SU-DHL-6 (cell line): ENCODE measurements around the gene MRPS5.

Experiments used
- H2AFZ ChIP-seq: fragments of 200-600 bp; sonication (generic); 2 replicates; pipeline ENCODE4 v1.6.1; 2014; ENCODE audit warnings: low read depth, mild to moderate bottlenecking, moderate library complexity, mixed read lengths, antibody characterized with exemption, low read length; ENCODE audit not compliant: severe bottlenecking
- H3F3A ChIP-seq: fragments of 200-600 bp; shearing (Covaris generic); 2 replicates; pipeline ENCODE4 v1.6.0; 2016; ENCODE audit warnings: antibody characterized with exemption, mild to moderate bottlenecking; ENCODE audit not compliant: insufficient read depth
- H3K27ac ChIP-seq: fragments of 200-600 bp; sonication (generic); 2 replicates; pipeline ENCODE4 v1.5.1; 2016; ENCODE audit warnings: low read depth, mild to moderate bottlenecking, low read length, moderate library complexity, mixed read lengths
- H3K27me3 ChIP-seq: fragments of 200-600 bp; sonication (generic), shearing (Covaris generic); 2 replicates; pipeline ENCODE4 v1.6.0; 2014; ENCODE audit warnings: mild to moderate bottlenecking, low read length
- H3K36me3 ChIP-seq: fragments of 200-600 bp; sonication (generic); 2 replicates; pipeline ENCODE4 v1.6.1; 2014; ENCODE audit warnings: mild to moderate bottlenecking, low read length, mixed read lengths
- H3K4me2 ChIP-seq: fragments of 300-600, 200-600 bp; shearing (Covaris generic), sonication (generic); 2 replicates; pipeline ENCODE4 v1.6.0; 2014; ENCODE audit warnings: low read length, low read depth, mild to moderate bottlenecking; ENCODE audit not compliant: poor library complexity, severe bottlenecking
- H3K4me3 ChIP-seq: fragments of 200-600 bp; sonication (generic); 2 replicates; pipeline ENCODE4 v1.5.1; 2014; ENCODE audit warnings: antibody characterized with exemption, low read length, mild to moderate bottlenecking, mixed read lengths; ENCODE audit not compliant: insufficient read depth, poor library complexity, severe bottlenecking
- H3K79me2 ChIP-seq: fragments of 200-600 bp; sonication (generic); 2 replicates; pipeline ENCODE4 v1.6.1; 2014; ENCODE audit warnings: mild to moderate bottlenecking, low read length, moderate library complexity; ENCODE audit not compliant: insufficient read depth
- H3K9ac ChIP-seq: fragments of 200-600 bp; sonication (generic); 2 replicates; pipeline ENCODE4 v1.7.0; 2014; ENCODE audit warnings: mild to moderate bottlenecking, low read length
- H3K9me2 ChIP-seq: fragments of 200-600 bp; sonication (generic); replicated peaks from 2 replicates; pipeline ENCODE4 v1.6.1; 2014; ENCODE audit warnings: low read length; ENCODE audit not compliant: insufficient read depth
- H3K9me3 ChIP-seq: fragments of 200-600 bp; sonication (generic); 2 replicates; pipeline ENCODE4 v1.6.1; 2014; ENCODE audit warnings: low read length, mixed read lengths; ENCODE audit not compliant: insufficient read depth
- H4K20me1 ChIP-seq: fragments of 200-600 bp; sonication (generic); 2 replicates; pipeline ENCODE4 v1.6.1; 2014; ENCODE audit warnings: low read depth, mild to moderate bottlenecking, antibody characterized with exemption, low read length, moderate library complexity, mixed read lengths
- CTCF ChIP-seq: fragments of 200-600 bp; sonication (generic); IDR thresholded peaks from one replicate; pipeline ENCODE4 v1.5.1; 2017; ENCODE audit warnings: antibody characterized with exemption, mild to moderate bottlenecking, low read length, moderate library complexity; ENCODE audit not compliant: insufficient read depth, poor library complexity, severe bottlenecking
- EZH2phosphoT487 ChIP-seq: fragments of 200-600 bp; sonication (generic), shearing (Covaris generic); conservative IDR thresholded peaks from 2 replicates; pipeline ENCODE4 v1.6.1; 2018; ENCODE audit warnings: mild to moderate bottlenecking, antibody characterized with exemption, low read length, moderate library complexity, mixed read lengths

The MRPS5 gene

GRCh38 chr2:95046371-95047112 is 75.1 kb downstream of the MRPS5 start:
- H3K9me3 ChIP-seq, result no peaks in the 10 kb centered on the region
- H3F3A ChIP-seq, result no peaks in the 10 kb centered on the region
- TF ChIP-seq CTCF (no peak), EZH2phosphoT487 (no peak)
- H3K27me3 ChIP-seq, result no peaks in the 10 kb centered on the region
- no peak overlapping the region for H3K4me2 ChIP-seq
- no peaks in the 10 kb centered on the region for H3K36me3 ChIP-seq
- H3K9me2 ChIP-seq, result no peaks in the 10 kb centered on the region
- no peaks in the 10 kb centered on the region for H3K79me2 ChIP-seq
- no peak overlapping the region for H3K27ac ChIP-seq
- H4K20me1 ChIP-seq, result no peaks in the 10 kb centered on the region
- H2AFZ ChIP-seq, result no peak overlapping the region
- H3K9ac ChIP-seq, result no peak overlapping the region
- no peak overlapping the region for H3K4me3 ChIP-seq

- H3K9me2 ChIP-seq, result no peaks in the 10 kb centered on the region
- H3K4me2 ChIP-seq, result no peak overlapping the region
- H3F3A ChIP-seq, result no peaks in the 10 kb centered on the region
- no peaks in the 10 kb centered on the region for H3K36me3 ChIP-seq
- H3K9me3 ChIP-seq, result no peaks in the 10 kb centered on the region
- no peak overlapping the region for H3K27ac ChIP-seq
- H3K27me3 ChIP-seq, result no peaks in the 10 kb centered on the region
- no peak overlapping the region for H2AFZ ChIP-seq
- no peaks in the 10 kb centered on the region for H3K79me2 ChIP-seq
- no peaks in the 10 kb centered on the region for H4K20me1 ChIP-seq
- H3K9ac ChIP-seq, result no peak overlapping the region
- TF ChIP-seq CTCF (no peak), EZH2phosphoT487 (no peak)
- H3K4me3 ChIP-seq, result no peak overlapping the region
These were observed 77.0 kb downstream of the MRPS5 start for GRCh38 chr2:95044601-95045000.

- Histone ChIP-seq H4K20me1 (no peaks in the 10 kb centered on the region), H3K27me3 (no peaks in the 10 kb centered on the region), H2AFZ (no peak overlapping the region), H3K4me2 (no peak overlapping the region), H3K9me2 (no peaks in the 10 kb centered on the region), H3K9me3 (no peaks in the 10 kb centered on the region), H3K79me2 (no peaks in the 10 kb centered on the region), H3K4me3 (no peak overlapping the region), H3F3A (no peaks in the 10 kb centered on the region), H3K27ac (no peak overlapping the region), H3K9ac (no peak overlapping the region), H3K36me3 (no peaks in the 10 kb centered on the region)
- no peak for TF ChIP-seq CTCF
These were observed 78.1 kb downstream of the MRPS5 start for GRCh38 chr2:95043300-95044093.
